ENCODE results near the gene CYP39A1.

- TF ChIP-seq POLR2A (IDR thresholded peaks at IDR 0.05; ENCODE audit: low read length) = no peak
- TF ChIP-seq PBX3 (IDR thresholded peaks at IDR 0.05) = no peak
- TF ChIP-seq CTCF (IDR thresholded peaks at IDR 0.05) = no peak
- TF ChIP-seq NPAS2 (CRISPR knock-in tag; IDR thresholded peaks at IDR 0.05; ENCODE audit: borderline replicate concordance) = no peak
- no peak for TF ChIP-seq REST (IDR thresholded peaks at IDR 0.05)
- TF ChIP-seq MAFK (IDR thresholded peaks at IDR 0.05; ENCODE audit: partially characterized antibody) = no peak
- no peak for TF ChIP-seq RFX5 (IDR thresholded peaks at IDR 0.05)
Measured at GRCh38 chr6:46688966-46689335, 36.3 kb upstream of the CYP39A1 start.

Measured in A549 (cell line).